Esophagus muscularis mucosa (tissue), 4 donors: ENCODE results near the gene MAPK8IP3. TPM values are rescaled to one million over a fixed set of nuclear protein-coding genes. Genes with fewer than 3 reads are reported as not detected.

ENCODE experiments used
- DNase-seq: peaks from one replicate; pipeline ENCODE4 v3.0.0-alpha.2; 2017; ENCODE audit errors: extremely low spot score
- H3K27ac ChIP-seq, 4 donors: fragments of 200-600 bp; sonication (generic); replicated peaks in 1 of 4; 1 replicate in 3 of 4; 2 replicates in 1 of 4; pipeline ENCODE4 v1.5.1; 2016 to 2019; ENCODE audit warnings: mild to moderate bottlenecking in 1 of 4
- H3K27me3 ChIP-seq, 4 donors: fragments of 200-600 bp; sonication (generic); one replicate each; pipeline versions ENCODE4 v1.5.1 to v1.6.0; 2016 to 2019
- H3K36me3 ChIP-seq, 4 donors: fragments of 200-600 bp; sonication (generic); one replicate each; pipeline ENCODE4 v1.5.1; 2016 to 2019
- H3K4me1 ChIP-seq, 4 donors: fragments of 200-600 bp; sonication (generic); one replicate each; pipeline ENCODE4 v1.5.1; 2016 to 2019
- H3K4me3 ChIP-seq, 4 donors: fragments of 200-600 bp; sonication (generic); 1 replicate in 2 of 4; 2 replicates in 2 of 4; pipeline ENCODE4 v1.5.1; 2016 to 2019; ENCODE audit warnings: mild to moderate bottlenecking in 4 of 4, moderate library complexity in 1 of 4
- H3K9me3 ChIP-seq, 4 donors: fragments of 200-600 bp; sonication (generic); 1 replicate in 3 of 4; 2 replicates in 1 of 4; pipeline ENCODE4 v1.5.1; 2016 to 2019
- CTCF ChIP-seq, 3 experiments: fragments of 200-600 bp in 2 of 3; fragments of 450-650 bp in 1 of 3; sonication (generic) in 2 of 3; IDR thresholded peaks; one replicate each; pipeline ENCODE4 v1.5.1; 2017 to 2019; ENCODE audit warnings: antibody characterized with exemption in 3 of 3, mild to moderate bottlenecking in 2 of 3, moderate library complexity in 1 of 3
- EP300 ChIP-seq: sonication (generic); formaldehyde crosslinking; IDR thresholded peaks from one replicate; pipeline ENCODE4 v1.6.1; 2017; ENCODE audit warnings: antibody characterized with exemption
- POLR2A ChIP-seq: fragments of 450-650 bp; IDR thresholded peaks from one replicate; pipeline ENCODE4 v1.6.1; 2017; ENCODE audit warnings: antibody characterized with exemption, moderate library complexity, mild to moderate bottlenecking, low read depth
- POLR2AphosphoS5 ChIP-seq, 2 donors: sonication (generic); formaldehyde crosslinking; IDR thresholded peaks; one replicate each; pipeline ENCODE4 v1.6.1; 2017; ENCODE audit warnings: antibody characterized with exemption in 2 of 2
- WGBS: methylation state at CpG from one replicate; pipeline ENCODE4 v1.1.5; 2018; 5-methylcytosine and 5-hydroxymethylcytosine counted together
- intact Hi-C: fragments of 100-400 bp; cut with DNase I; formaldehyde crosslinking; loops from one replicate; pipeline ENCODE4 v1.15.1; 2023
- total RNA-seq, 4 donors: library from RNA; depleted of rRNA; stranded (reverse); fragments of >200 nt; gene quantifications; one replicate each; pipeline versions ENCODE4 v1.1.0 to v1.2.1, GENCODE V29; 2016

MAPK8IP3 gene
- total RNA-seq, 4 donors from 2014 or later, result 21.5 to 36.2 (median 28.5) TPM

GRCh38 chr16:1661826-1662225 lies 44.2 kb upstream of the MAPK8IP3 start:
- DNase-seq, result no peak
- peaks cover 0 to 3% (median 0%) of the 10 kb centered on the region in 4 donors for H3K4me1 ChIP-seq
- H3K4me3 ChIP-seq, result no peak overlapping the region
- no peaks in the 10 kb centered on the region for H3K9me3 ChIP-seq
- intact Hi-C loops, result no loop called here
- TF ChIP-seq CTCF (IDR thresholded peaks at IDR 0.05) (no peak), POLR2AphosphoS5 (IDR thresholded peaks at IDR 0.05) (no peak)
- H3K27me3 ChIP-seq, result no peaks in the 10 kb centered on the region
- WGBS, result 91% methylated on average over 2 of the region's 2 CpGs
- no peak overlapping the region for H3K27ac ChIP-seq
- H3K36me3 ChIP-seq, result peaks cover 65 to 100% (median 94%) of the 10 kb centered on the region in 4 donors

GRCh38 chr16:1662543-1662942 lies 43.5 kb upstream of the MAPK8IP3 start:
- WGBS, result 92% methylated on average over 20 of the region's 20 CpGs
- Histone ChIP-seq H3K27me3 (no peaks in the 10 kb centered on the region), H3K27ac (no peak overlapping the region), H3K9me3 (no peaks in the 10 kb centered on the region), H3K4me1 (peaks cover 0 to 1% (median 0%) of the 10 kb centered on the region in 4 donors), H3K36me3 (peaks cover 68 to 100% (median 94%) of the 10 kb centered on the region in 4 donors), H3K4me3 (no peak overlapping the region)
- intact Hi-C loops, result no loop called here
- TF ChIP-seq CTCF (IDR thresholded peaks at IDR 0.05) (no peak), POLR2A (no peak), POLR2AphosphoS5 (IDR thresholded peaks at IDR 0.05) (no peak), EP300 (no peak)
- no peak for DNase-seq

GRCh38 chr16:1665829-1666228 lies 40.2 kb upstream of the MAPK8IP3 start:
- 97% methylated on average over 5 of the region's 15 CpGs for WGBS
- H3K27me3 ChIP-seq, result no peaks in the 10 kb centered on the region
- no peak overlapping the region for H3K4me3 ChIP-seq
- intact Hi-C loops, result no loop called here
- H3K4me1 ChIP-seq, result no peaks in the 10 kb centered on the region
- H3K9me3 ChIP-seq, result no peaks in the 10 kb centered on the region
- H3K27ac ChIP-seq, result no peak overlapping the region
- DNase-seq, result no peak
- TF ChIP-seq POLR2A, result no peak
- TF ChIP-seq EP300, result no peak
- TF ChIP-seq CTCF (IDR thresholded peaks at IDR 0.05), result no peak
- TF ChIP-seq POLR2AphosphoS5 (IDR thresholded peaks at IDR 0.05), result no peak
- H3K36me3 ChIP-seq, result peaks cover 78 to 100% (median 97%) of the 10 kb centered on the region in 4 donors

- intact Hi-C loops, result no loop called here
- no peak overlapping the region for H3K27ac ChIP-seq
- peaks cover 80 to 100% (median 98%) of the 10 kb centered on the region in 4 donors for H3K36me3 ChIP-seq
- no peak overlapping the region for H3K4me3 ChIP-seq
- H3K9me3 ChIP-seq, result no peaks in the 10 kb centered on the region
- no peak for TF ChIP-seq CTCF (IDR thresholded peaks at IDR 0.05)
- TF ChIP-seq POLR2AphosphoS5 (IDR thresholded peaks at IDR 0.05), result no peak
- TF ChIP-seq EP300, result no peak
- 95% methylated on average over 11 of the region's 13 CpGs for WGBS
- H3K4me1 ChIP-seq, result no peaks in the 10 kb centered on the region
- no peak for DNase-seq
- H3K27me3 ChIP-seq, result no peaks in the 10 kb centered on the region
Measured at GRCh38 chr16:1666316-1666715, 39.7 kb upstream of the MAPK8IP3 start.

- intact Hi-C loops, result no loop called here
- Histone ChIP-seq H3K27me3 (no peaks in the 10 kb centered on the region), H3K4me3 (no peak overlapping the region), H3K4me1 (no peaks in the 10 kb centered on the region), H3K36me3 (peaks cover 85 to 100% (median 99%) of the 10 kb centered on the region in 4 donors), H3K9me3 (no peaks in the 10 kb centered on the region), H3K27ac (no peak overlapping the region)
- TF ChIP-seq EP300 (no peak), POLR2A (no peak), CTCF (IDR thresholded peaks at IDR 0.05) (no peak), POLR2AphosphoS5 (IDR thresholded peaks at IDR 0.05) (no peak)
- 86% methylated on average over 7 of the region's 8 CpGs for WGBS
- no peak for DNase-seq
Measured at GRCh38 chr16:1667271-1667670, 38.7 kb upstream of the MAPK8IP3 start.
